MCF 10A (cell line): ENCODE measurements around the gene EGR4. TPM values are rescaled to one million over a fixed set of nuclear protein-coding genes. Genes with fewer than 3 reads are reported as not detected.
A peak's percentile ranks its signal among the peaks of the same experiment; 100 is the strongest.

Experiments used
- BruUV-seq: library from RNA; stranded (reverse); fragments of 400-500 nt; replicated peaks from 2 replicates; lab custom pipeline; 2021; lab: Mats Ljungman, UMichigan
- CTCF ChIA-PET: fragments of 300-600 bp; sonication (Branson Sonifier 250); formaldehyde crosslinking; extraction: SDS; loops from one replicate; lab custom pipeline; 2021; ENCODE audit warnings: antibody characterized with exemption, inconsistent platforms; lab: Yijun Ruan, JAX
- POLR2A ChIA-PET: fragments of 300-600, 350-650 bp; sonication (Branson Sonifier 250); formaldehyde crosslinking; extraction: SDS; loops from one replicate; lab custom pipeline; 2020; ENCODE audit warnings: antibody characterized with exemption, inconsistent platforms; lab: Yijun Ruan, JAX
- DNase-seq: peaks from one replicate; pipeline ENCODE4 v3.0.0-alpha.2; 2018; ENCODE audit not compliant: unreplicated experiment
- H3K27ac Mint-ChIP-seq: one replicate; pipeline ENCODE4 v1.8.0; 2022; ENCODE audit warnings: mild to moderate bottlenecking, low read depth, mixed read lengths; ENCODE audit not compliant: unreplicated experiment
- H3K27me3 Mint-ChIP-seq: one replicate; pipeline ENCODE4 v1.8.0; 2022; ENCODE audit warnings: mixed read lengths; ENCODE audit not compliant: insufficient read depth, unreplicated experiment
- H3K36me3 Mint-ChIP-seq: one replicate; pipeline ENCODE4 v1.8.0; 2022; ENCODE audit warnings: mild to moderate bottlenecking, moderate library complexity, mixed read lengths; ENCODE audit not compliant: insufficient read depth, unreplicated experiment
- H3K4me1 Mint-ChIP-seq: one replicate; pipeline ENCODE4 v1.8.0; 2022; ENCODE audit warnings: mixed read lengths; ENCODE audit not compliant: insufficient read depth, unreplicated experiment
- H3K4me3 Mint-ChIP-seq: one replicate; pipeline ENCODE4 v1.8.0; 2022; ENCODE audit warnings: mild to moderate bottlenecking, moderate library complexity, mixed read lengths; ENCODE audit not compliant: unreplicated experiment
- H3K9me3 Mint-ChIP-seq: one replicate; pipeline ENCODE4 v1.8.0; 2022; ENCODE audit warnings: mixed read lengths; ENCODE audit not compliant: unreplicated experiment
- CTCF ChIP-seq: fragments of 200-600 bp; IDR thresholded peaks from one replicate; pipeline ENCODE4 v1.8.0; 2022; ENCODE audit warnings: antibody characterized with exemption, mild to moderate bottlenecking; ENCODE audit not compliant: unreplicated experiment
- intact Hi-C: fragments of 100-400 bp; cut with micrococcal nuclease; formaldehyde crosslinking; loops from 2 replicates; pipeline ENCODE4 v1.14.1; 2022
- total RNA-seq: library from RNA; stranded (reverse); gene quantifications from 2 replicates; pipeline ENCODE4 v1.2.3, GENCODE V29; 2022

Gene EGR4
- total RNA-seq, 1 experiment from 2014 or later = 0.37 TPM

- H3K27ac Mint-ChIP-seq = no peak overlapping the region
- POLR2A ChIA-PET = no interaction called here
- peaks cover 6% of the 10 kb centered on the region for H3K4me1 Mint-ChIP-seq
- H3K27me3 Mint-ChIP-seq = peaks cover 20% of the 10 kb centered on the region
- BruUV-seq = no TSS peak
- DNase-seq = no peak
- no peaks in the 10 kb centered on the region for H3K36me3 Mint-ChIP-seq
- intact Hi-C loops = no loop called here
- CTCF ChIA-PET = interaction anchor here (0.6 to 1.1 kb wide), 3 partner anchors 10 to 378 kb away, joined by 3 read pairs; no protein-coding TSS in a partner anchor
- no peak for TF ChIP-seq CTCF
- H3K9me3 Mint-ChIP-seq = no peaks in the 10 kb centered on the region
- H3K4me3 Mint-ChIP-seq = no peak overlapping the region
Observed at GRCh38 chr2:73268830-73269685, 24.3 kb downstream of the EGR4 start.

- Mint-ChIP-seq H3K27me3 (peaks cover 20% of the 10 kb centered on the region), H3K4me1 (peaks cover 6% of the 10 kb centered on the region), H3K4me3 (peak overlapping the region; percentile 17), H3K36me3 (no peaks in the 10 kb centered on the region), H3K9me3 (no peaks in the 10 kb centered on the region), H3K27ac (no peak overlapping the region)
- no peak for DNase-seq
- ChIA-PET CTCF (interaction anchor here (0.6 to 1.2 kb wide), 4 partner anchors 21 to 379 kb away, joined by 3 read pairs; partner anchors contain the start of gene CCT7), POLR2A (no interaction called here)
- intact Hi-C loops = no loop called here
- no peak for TF ChIP-seq CTCF
- no TSS peak for BruUV-seq
Observed at GRCh38 chr2:73268366-73268829, 24.9 kb downstream of the EGR4 start.

- Mint-ChIP-seq H3K4me1 (peaks cover 6% of the 10 kb centered on the region), H3K9me3 (no peaks in the 10 kb centered on the region), H3K4me3 (no peak overlapping the region), H3K36me3 (no peaks in the 10 kb centered on the region), H3K27ac (no peak overlapping the region), H3K27me3 (peaks cover 20% of the 10 kb centered on the region)
- TF ChIP-seq CTCF = no peak
- ChIA-PET POLR2A (no interaction called here), CTCF (interaction anchor here (0.6 to 0.9 kb wide), 3 partner anchors 10 to 102 kb away, joined by 3 read pairs; no protein-coding TSS in a partner anchor)
- BruUV-seq = no TSS peak
- no peak for DNase-seq
- intact Hi-C loops = no loop called here
Observed at GRCh38 chr2:73267008-73267407, 26.3 kb downstream of the EGR4 start.
